DOHH2 (cell line): ENCODE results near the gene TEC.

Experiments used
- H3F3A ChIP-seq: fragments of 200-600 bp; sonication (generic), shearing (Covaris generic); 2 replicates; pipeline ENCODE4 v1.6.0; 2016; ENCODE audit warnings: antibody characterized with exemption, mild to moderate bottlenecking; ENCODE audit not compliant: control insufficient read depth, insufficient read depth
- H3K27ac ChIP-seq: fragments of 200-600 bp; sonication (generic); 2 replicates; pipeline ENCODE4 v1.5.1; 2014; ENCODE audit warnings: low read depth, mild to moderate bottlenecking, low read length, moderate library complexity
- H3K27me3 ChIP-seq: fragments of 200-600 bp; sonication (generic); 2 replicates; pipeline ENCODE4 v1.6.1; 2014; ENCODE audit warnings: mild to moderate bottlenecking, low read length, mixed read lengths; ENCODE audit not compliant: control insufficient read depth
- H3K36me3 ChIP-seq: fragments of 200-600 bp; sonication (generic); 2 replicates; pipeline ENCODE4 v1.6.1; 2014; ENCODE audit warnings: mild to moderate bottlenecking, low read length, moderate library complexity, mixed read lengths; ENCODE audit not compliant: control insufficient read depth
- H3K4me1 ChIP-seq: fragments of 200-600 bp; sonication (generic); 2 replicates; pipeline ENCODE4 v1.6.1; 2014; ENCODE audit warnings: mild to moderate bottlenecking, low read length, mixed read lengths; ENCODE audit not compliant: control insufficient read depth
- H3K4me2 ChIP-seq: fragments of 200-600 bp; sonication (generic); 2 replicates; pipeline ENCODE4 v1.6.0; 2014; ENCODE audit warnings: mild to moderate bottlenecking, low read length, moderate library complexity
- H3K4me3 ChIP-seq: fragments of 200-600 bp; sonication (generic); 2 replicates; pipeline ENCODE4 v1.5.1; 2014; ENCODE audit warnings: mild to moderate bottlenecking, low read length, mixed read lengths
- H3K79me2 ChIP-seq: fragments of 200-600 bp; sonication (generic); 2 replicates; pipeline ENCODE4 v1.6.1; 2014; ENCODE audit warnings: mild to moderate bottlenecking, low read length, mixed read lengths; ENCODE audit not compliant: control insufficient read depth
- H3K9me2 ChIP-seq: fragments of 200-600 bp; sonication (generic); replicated peaks from 2 replicates; pipeline ENCODE4 v1.6.1; 2014; ENCODE audit warnings: mild to moderate bottlenecking, low read length, mixed read lengths; ENCODE audit not compliant: control insufficient read depth
- H3K9me3 ChIP-seq: fragments of 200-600 bp; sonication (generic); 2 replicates; pipeline ENCODE4 v1.6.1; 2014; ENCODE audit warnings: antibody characterized with exemption, low read length, mixed read lengths; ENCODE audit not compliant: control insufficient read depth, insufficient read depth
- H4K20me1 ChIP-seq: fragments of 200-600 bp; sonication (generic); 2 replicates; pipeline ENCODE4 v1.6.0; 2014; ENCODE audit warnings: low read depth, mild to moderate bottlenecking, antibody characterized with exemption, low read length, moderate library complexity; ENCODE audit not compliant: control insufficient read depth, insufficient read depth
- EZH2phosphoT487 ChIP-seq: fragments of 200-600 bp; sonication (generic); IDR thresholded peaks from 2 replicates; pipeline ENCODE4 v1.6.1; 2017; ENCODE audit warnings: borderline replicate concordance, mild to moderate bottlenecking, antibody characterized with exemption, low read length, moderate library complexity, mixed read lengths
- TF ChIP-seq, protein P1 (sequence below): fragments of 200-600 bp; sonication (generic); IDR thresholded peaks from one replicate; pipeline ENCODE4 v1.5.1; 2014; ENCODE audit warnings: antibody characterized with exemption, mild to moderate bottlenecking, low read depth, low read length; ENCODE audit not compliant: poor library complexity, severe bottlenecking

Gene TEC

DNA sequence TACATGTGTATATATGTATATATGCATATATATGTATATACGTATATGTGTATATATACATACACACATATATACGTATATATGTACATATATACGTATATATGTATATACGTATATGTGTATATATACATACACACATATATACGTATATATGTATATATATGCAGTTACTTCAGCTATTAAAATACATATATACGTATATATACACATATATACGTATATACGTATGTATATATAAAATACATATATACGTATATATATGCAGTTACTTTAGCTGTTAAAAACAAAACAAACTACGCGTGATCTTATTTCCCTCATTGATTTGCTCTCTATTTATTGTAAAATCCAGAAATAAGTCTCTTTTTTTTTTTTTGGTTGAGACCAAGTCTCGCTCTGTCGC is 149.5 kb downstream of the TEC start:
- Histone ChIP-seq H3K27me3 (no peaks in the 10 kb centered on the region), H3K4me1 (no peaks in the 10 kb centered on the region), H3K4me3 (no peak overlapping the region), H3F3A (no peaks in the 10 kb centered on the region; the same call in 1 of the 2 replicates), H3K9me3 (no peaks in the 10 kb centered on the region), H3K27ac (no peak overlapping the region), H3K9me2 (no peaks in the 10 kb centered on the region), H3K4me2 (no peak overlapping the region), H3K36me3 (no peaks in the 10 kb centered on the region), H4K20me1 (no peaks in the 10 kb centered on the region), H3K79me2 (no peaks in the 10 kb centered on the region)
- TF ChIP-seq EZH2phosphoT487: no peak
- TF ChIP-seq, protein P1, sequence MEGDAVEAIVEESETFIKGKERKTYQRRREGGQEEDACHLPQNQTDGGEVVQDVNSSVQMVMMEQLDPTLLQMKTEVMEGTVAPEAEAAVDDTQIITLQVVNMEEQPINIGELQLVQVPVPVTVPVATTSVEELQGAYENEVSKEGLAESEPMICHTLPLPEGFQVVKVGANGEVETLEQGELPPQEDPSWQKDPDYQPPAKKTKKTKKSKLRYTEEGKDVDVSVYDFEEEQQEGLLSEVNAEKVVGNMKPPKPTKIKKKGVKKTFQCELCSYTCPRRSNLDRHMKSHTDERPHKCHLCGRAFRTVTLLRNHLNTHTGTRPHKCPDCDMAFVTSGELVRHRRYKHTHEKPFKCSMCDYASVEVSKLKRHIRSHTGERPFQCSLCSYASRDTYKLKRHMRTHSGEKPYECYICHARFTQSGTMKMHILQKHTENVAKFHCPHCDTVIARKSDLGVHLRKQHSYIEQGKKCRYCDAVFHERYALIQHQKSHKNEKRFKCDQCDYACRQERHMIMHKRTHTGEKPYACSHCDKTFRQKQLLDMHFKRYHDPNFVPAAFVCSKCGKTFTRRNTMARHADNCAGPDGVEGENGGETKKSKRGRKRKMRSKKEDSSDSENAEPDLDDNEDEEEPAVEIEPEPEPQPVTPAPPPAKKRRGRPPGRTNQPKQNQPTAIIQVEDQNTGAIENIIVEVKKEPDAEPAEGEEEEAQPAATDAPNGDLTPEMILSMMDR: no peak

DNA sequence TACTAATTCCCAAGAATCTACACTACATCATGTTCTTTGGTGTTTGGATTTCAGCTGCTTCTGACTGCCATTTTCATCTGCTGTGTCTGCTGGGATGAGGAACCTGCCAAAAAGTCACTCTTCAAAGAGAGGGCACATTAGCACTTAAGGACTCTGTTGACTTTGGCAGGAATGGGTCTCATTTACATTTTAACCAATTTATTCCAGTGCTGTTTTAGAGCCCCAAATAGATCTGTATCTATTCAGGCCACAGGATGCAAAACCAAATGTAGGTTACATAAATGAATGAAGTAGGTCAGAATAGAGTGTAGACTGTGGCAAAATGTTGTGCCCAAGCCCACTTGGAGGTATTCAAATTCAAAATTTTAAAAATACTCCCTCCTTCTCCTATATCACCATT is 150.0 kb downstream of the TEC start:
- no peaks in the 10 kb centered on the region; the same call in 1 of the 2 replicates for H3F3A ChIP-seq
- no peak overlapping the region for H3K4me3 ChIP-seq
- H3K36me3 ChIP-seq: no peaks in the 10 kb centered on the region
- H3K9me2 ChIP-seq: no peaks in the 10 kb centered on the region
- H3K9me3 ChIP-seq: no peaks in the 10 kb centered on the region
- no peak overlapping the region for H3K4me2 ChIP-seq
- no peaks in the 10 kb centered on the region for H3K27me3 ChIP-seq
- H3K27ac ChIP-seq: no peak overlapping the region
- no peaks in the 10 kb centered on the region for H3K4me1 ChIP-seq
- TF ChIP-seq, protein P1: no peak
- TF ChIP-seq EZH2phosphoT487: no peak
- no peaks in the 10 kb centered on the region for H4K20me1 ChIP-seq
- H3K79me2 ChIP-seq: no peaks in the 10 kb centered on the region

DNA sequence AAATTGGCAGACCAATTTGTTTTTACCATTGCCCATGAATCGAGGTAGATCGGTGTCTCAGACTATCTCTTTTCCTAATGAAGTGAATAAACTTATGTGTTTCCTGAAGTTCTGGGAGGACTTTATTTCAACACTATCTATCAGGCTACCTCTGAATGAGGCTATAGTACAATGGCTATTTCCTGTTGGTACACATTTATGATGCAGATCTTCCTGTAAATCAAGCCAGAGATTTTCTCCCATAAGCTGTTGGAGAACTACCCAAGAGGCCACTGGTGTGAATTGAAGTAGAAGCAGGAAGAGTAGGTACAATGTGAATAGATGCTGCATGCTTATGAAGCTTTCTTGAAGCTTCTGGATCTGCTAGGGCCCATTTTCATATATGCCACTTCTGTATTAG is 151.6 kb downstream of the TEC start:
- Histone ChIP-seq H3K79me2 (no peaks in the 10 kb centered on the region), H3K4me2 (no peak overlapping the region), H3F3A (no peaks in the 10 kb centered on the region), H3K36me3 (no peaks in the 10 kb centered on the region), H3K9me2 (no peaks in the 10 kb centered on the region), H3K27ac (no peak overlapping the region), H3K9me3 (no peaks in the 10 kb centered on the region), H3K4me1 (no peaks in the 10 kb centered on the region), H4K20me1 (no peaks in the 10 kb centered on the region), H3K4me3 (no peak overlapping the region), H3K27me3 (no peaks in the 10 kb centered on the region)
- TF ChIP-seq EZH2phosphoT487: no peak
- TF ChIP-seq, protein P1: no peak
